IMR-90 (cell line): ENCODE data around the gene NOX4.
"Not testable (repeated sequence)": the region's sequence is repeated elsewhere in the genome, so short reads cannot be mapped to it uniquely, and the experiment has no call there.

Source experiments
- CEBPB ChIP-seq: IDR thresholded peaks from 2 replicates; pipeline ENCODE4 v1.6.1; 2012; ENCODE audit warnings: low read depth, low read length, improper control_type of control experiment
- FOS ChIP-seq: fragments of 150-350 bp; IDR thresholded peaks from 2 replicates; pipeline ENCODE4 v1.6.1; 2016; ENCODE audit warnings: low read depth, low read length
- MAFK ChIP-seq: IDR thresholded peaks from 2 replicates; pipeline ENCODE4 v1.6.1; 2012; ENCODE audit warnings: low read depth, low read length, improper control_type of control experiment
- POLR2A ChIP-seq: IDR thresholded peaks from 2 replicates; pipeline ENCODE4 v1.6.1; 2012; ENCODE audit warnings: mild to moderate bottlenecking, low read depth, low read length
- RAD21 ChIP-seq: IDR thresholded peaks from 2 replicates; pipeline ENCODE4 v1.6.1; 2012; ENCODE audit warnings: low read length, improper control_type of control experiment
- SMC3 ChIP-seq: fragments of 150-350 bp; IDR thresholded peaks from 2 replicates; pipeline ENCODE4 v1.6.1; 2016; ENCODE audit warnings: low read depth, mild to moderate bottlenecking, antibody characterized with exemption, low read length, moderate library complexity
- USF2 ChIP-seq: fragments of 150-350 bp; IDR thresholded peaks from 2 replicates; pipeline ENCODE4 v1.6.1; 2017; ENCODE audit warnings: mild to moderate bottlenecking, antibody characterized with exemption, low read length, low read depth
- TF ChIP-seq, protein P1 (sequence below): conservative IDR thresholded peaks from 2 replicates; pipeline ENCODE4 v1.5.1; 2012; ENCODE audit warnings: mild to moderate bottlenecking, low read depth, low read length, improper control_type of control experiment
- TF ChIP-seq, protein P2 (sequence below): fragments of 150-350 bp; IDR thresholded peaks from 2 replicates; pipeline ENCODE4 v1.6.1; 2016; ENCODE audit warnings: low read depth, mild to moderate bottlenecking, low read length, moderate library complexity, borderline replicate concordance

GRCh38 chr11:89331940-89332339 is 159.2 kb downstream of the NOX4 start:
- TF ChIP-seq POLR2A, MAFK, RAD21, USF2, CEBPB, SMC3, FOS: not testable (repeated sequence)
- TF ChIP-seq, protein P1, sequence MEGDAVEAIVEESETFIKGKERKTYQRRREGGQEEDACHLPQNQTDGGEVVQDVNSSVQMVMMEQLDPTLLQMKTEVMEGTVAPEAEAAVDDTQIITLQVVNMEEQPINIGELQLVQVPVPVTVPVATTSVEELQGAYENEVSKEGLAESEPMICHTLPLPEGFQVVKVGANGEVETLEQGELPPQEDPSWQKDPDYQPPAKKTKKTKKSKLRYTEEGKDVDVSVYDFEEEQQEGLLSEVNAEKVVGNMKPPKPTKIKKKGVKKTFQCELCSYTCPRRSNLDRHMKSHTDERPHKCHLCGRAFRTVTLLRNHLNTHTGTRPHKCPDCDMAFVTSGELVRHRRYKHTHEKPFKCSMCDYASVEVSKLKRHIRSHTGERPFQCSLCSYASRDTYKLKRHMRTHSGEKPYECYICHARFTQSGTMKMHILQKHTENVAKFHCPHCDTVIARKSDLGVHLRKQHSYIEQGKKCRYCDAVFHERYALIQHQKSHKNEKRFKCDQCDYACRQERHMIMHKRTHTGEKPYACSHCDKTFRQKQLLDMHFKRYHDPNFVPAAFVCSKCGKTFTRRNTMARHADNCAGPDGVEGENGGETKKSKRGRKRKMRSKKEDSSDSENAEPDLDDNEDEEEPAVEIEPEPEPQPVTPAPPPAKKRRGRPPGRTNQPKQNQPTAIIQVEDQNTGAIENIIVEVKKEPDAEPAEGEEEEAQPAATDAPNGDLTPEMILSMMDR = not testable (repeated sequence)
- TF ChIP-seq, protein P2, sequence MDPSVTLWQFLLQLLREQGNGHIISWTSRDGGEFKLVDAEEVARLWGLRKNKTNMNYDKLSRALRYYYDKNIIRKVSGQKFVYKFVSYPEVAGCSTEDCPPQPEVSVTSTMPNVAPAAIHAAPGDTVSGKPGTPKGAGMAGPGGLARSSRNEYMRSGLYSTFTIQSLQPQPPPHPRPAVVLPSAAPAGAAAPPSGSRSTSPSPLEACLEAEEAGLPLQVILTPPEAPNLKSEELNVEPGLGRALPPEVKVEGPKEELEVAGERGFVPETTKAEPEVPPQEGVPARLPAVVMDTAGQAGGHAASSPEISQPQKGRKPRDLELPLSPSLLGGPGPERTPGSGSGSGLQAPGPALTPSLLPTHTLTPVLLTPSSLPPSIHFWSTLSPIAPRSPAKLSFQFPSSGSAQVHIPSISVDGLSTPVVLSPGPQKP = not testable (repeated sequence)
